ENCODE data around the gene ATP10B.

GRCh38 chr5:160628619-160628968 is 223.4 kb downstream of the ATP10B start:
- no peak for TF ChIP-seq TCF12 (IDR thresholded peaks at IDR 0.05)
- TF ChIP-seq GABPA (IDR thresholded peaks at IDR 0.05; ENCODE audit: low read depth): no peak

Measured in SK-N-SH (cell line).